Panc1 (cell line): ENCODE data around the gene MAOB. TPM values are rescaled to one million over a fixed set of nuclear protein-coding genes. Genes with fewer than 3 reads are reported as not detected.

ENCODE experiments used
- ATAC-seq: fragments of 200-7000 bp; cut with Tn5 transposase; 2 replicates; pipeline ENCODE4 v1.9.1; 2020; ENCODE audit warnings: mild to moderate bottlenecking, moderate library complexity
- BruUV-seq: library from RNA; stranded (reverse); fragments of 400-500 nt; replicated peaks from 2 replicates; lab custom pipeline; 2021; lab: Mats Ljungman, UMichigan
- CTCF ChIA-PET: fragments of 300-600 bp; sonication (Branson Sonifier 250); formaldehyde crosslinking; loops from one replicate; lab custom pipeline; 2022; ENCODE audit warnings: antibody characterized with exemption; lab: Charles Lee
- POLR2A ChIA-PET: fragments of 300-600 bp; sonication (Branson Sonifier 250); formaldehyde crosslinking; loops from one replicate; lab custom pipeline; 2022; ENCODE audit warnings: antibody characterized with exemption; lab: Charles Lee
- DNase-seq: peaks from one replicate; pipeline ENCODE4 v3.0.0-alpha.2; 2010; ENCODE audit warnings: low read depth, low spot score
- H3K27ac ChIP-seq: 2 replicates; pipeline ENCODE4 v1.5.1; 2011; ENCODE audit warnings: mild to moderate bottlenecking, low read length, inconsistent platforms
- H3K27me3 ChIP-seq: fragments of 200-500 bp; sonication (Bioruptor generic); 2 replicates; pipeline ENCODE4 v1.6.0; 2014; ENCODE audit warnings: low read length, inconsistent platforms; ENCODE audit not compliant: control insufficient read depth, insufficient read depth
- H3K36me3 ChIP-seq: fragments of 200-500 bp; sonication (Bioruptor generic); 2 replicates; pipeline ENCODE4 v1.5.1; 2014; ENCODE audit warnings: inconsistent platforms, mild to moderate bottlenecking, low read length, moderate library complexity; ENCODE audit not compliant: control insufficient read depth, insufficient read depth
- H3K4me1 ChIP-seq: 2 replicates; pipeline ENCODE4 v1.5.1; 2011; ENCODE audit warnings: inconsistent platforms, mild to moderate bottlenecking, low read length, moderate library complexity; ENCODE audit not compliant: control insufficient read depth, insufficient read depth
- H3K4me3 ChIP-seq, 2 experiments: 2 replicates each; pipeline ENCODE4 v1.5.1; 2011 to 2012; ENCODE audit warnings: low read depth in 2 of 2, low read length in 2 of 2, mild to moderate bottlenecking in 2 of 2, inconsistent platforms in 1 of 2, moderate library complexity in 1 of 2
- H3K9me3 ChIP-seq: fragments of 200-500 bp; sonication (Bioruptor generic); 2 replicates; pipeline ENCODE4 v1.5.1; 2014; ENCODE audit warnings: low read depth, mild to moderate bottlenecking, inconsistent platforms, low read length, moderate library complexity; ENCODE audit not compliant: control insufficient read depth, insufficient read depth
- POLR2AphosphoS5 ChIP-seq: IDR thresholded peaks from 2 replicates; pipeline ENCODE4 v1.6.1; 2012; ENCODE audit warnings: mild to moderate bottlenecking, low read depth, low read length, moderate library complexity
- SIN3A ChIP-seq: IDR thresholded peaks from 2 replicates; pipeline ENCODE4 v1.6.1; 2012; ENCODE audit warnings: low read depth, mild to moderate bottlenecking, low read length, moderate library complexity, borderline replicate concordance; ENCODE audit not compliant: insufficient read depth
- TCF7L2 ChIP-seq: IDR thresholded peaks from 2 replicates; pipeline ENCODE4 v1.6.1; 2011; ENCODE audit warnings: mild to moderate bottlenecking, low read depth, low read length, inconsistent platforms
- in situ Hi-C: cut with HindIII; loops from 2 replicates; pipeline ENCODE4 v1.10.0; 2016; ENCODE audit warnings: low sequenced_read_pairs, low pct_unique_long_range_greater_than_20kb
- intact Hi-C: fragments of 100-400 bp; cut with micrococcal nuclease; formaldehyde crosslinking; loops from one replicate; pipeline ENCODE4 v1.10.0; 2022; ENCODE audit not compliant: unreplicated experiment
- total RNA-seq: library from RNA; stranded (reverse); gene quantifications from one replicate; pipeline ENCODE4 v1.2.1, GENCODE V29; 2021; ENCODE audit not compliant: unreplicated experiment
- TF ChIP-seq, protein P1 (sequence below), 2 experiments: IDR thresholded peaks; 2 replicates each; pipeline ENCODE4 v1.6.1; 2011 to 2012; ENCODE audit warnings: low read depth in 2 of 2, control low read depth in 1 of 2, low read length in 1 of 2, mild to moderate bottlenecking in 1 of 2, moderate library complexity in 1 of 2; ENCODE audit not compliant: insufficient read depth in 1 of 2
- TF ChIP-seq, protein P2 (sequence below): fragments of 450-650 bp; IDR thresholded peaks from 2 replicates; pipeline ENCODE4 v1.5.1; 2017; ENCODE audit warnings: mild to moderate bottlenecking

Gene MAOB
- total RNA-seq, 1 experiment from 2014 or later = not detected

DNA sequence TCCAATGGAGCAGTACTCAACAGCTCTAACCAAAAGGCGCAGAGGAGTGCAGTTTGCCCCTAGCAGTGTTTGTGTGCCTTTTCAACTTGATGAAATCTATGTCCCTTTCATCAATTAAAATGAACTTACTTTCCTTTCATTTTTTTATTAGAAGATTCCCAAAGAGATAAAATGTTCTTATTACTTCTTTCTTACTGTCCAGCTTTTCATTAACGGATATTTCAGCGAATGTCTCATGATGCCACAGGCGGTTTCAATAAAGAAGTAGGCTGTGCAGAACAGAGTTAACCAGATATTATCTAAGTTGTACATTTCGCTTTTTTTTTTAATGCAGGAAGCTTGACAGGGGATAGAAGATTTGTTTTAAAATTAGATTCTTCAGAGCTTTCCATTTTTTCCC is 3.4 kb upstream of the MAOB start:
- TF ChIP-seq, protein P1, sequence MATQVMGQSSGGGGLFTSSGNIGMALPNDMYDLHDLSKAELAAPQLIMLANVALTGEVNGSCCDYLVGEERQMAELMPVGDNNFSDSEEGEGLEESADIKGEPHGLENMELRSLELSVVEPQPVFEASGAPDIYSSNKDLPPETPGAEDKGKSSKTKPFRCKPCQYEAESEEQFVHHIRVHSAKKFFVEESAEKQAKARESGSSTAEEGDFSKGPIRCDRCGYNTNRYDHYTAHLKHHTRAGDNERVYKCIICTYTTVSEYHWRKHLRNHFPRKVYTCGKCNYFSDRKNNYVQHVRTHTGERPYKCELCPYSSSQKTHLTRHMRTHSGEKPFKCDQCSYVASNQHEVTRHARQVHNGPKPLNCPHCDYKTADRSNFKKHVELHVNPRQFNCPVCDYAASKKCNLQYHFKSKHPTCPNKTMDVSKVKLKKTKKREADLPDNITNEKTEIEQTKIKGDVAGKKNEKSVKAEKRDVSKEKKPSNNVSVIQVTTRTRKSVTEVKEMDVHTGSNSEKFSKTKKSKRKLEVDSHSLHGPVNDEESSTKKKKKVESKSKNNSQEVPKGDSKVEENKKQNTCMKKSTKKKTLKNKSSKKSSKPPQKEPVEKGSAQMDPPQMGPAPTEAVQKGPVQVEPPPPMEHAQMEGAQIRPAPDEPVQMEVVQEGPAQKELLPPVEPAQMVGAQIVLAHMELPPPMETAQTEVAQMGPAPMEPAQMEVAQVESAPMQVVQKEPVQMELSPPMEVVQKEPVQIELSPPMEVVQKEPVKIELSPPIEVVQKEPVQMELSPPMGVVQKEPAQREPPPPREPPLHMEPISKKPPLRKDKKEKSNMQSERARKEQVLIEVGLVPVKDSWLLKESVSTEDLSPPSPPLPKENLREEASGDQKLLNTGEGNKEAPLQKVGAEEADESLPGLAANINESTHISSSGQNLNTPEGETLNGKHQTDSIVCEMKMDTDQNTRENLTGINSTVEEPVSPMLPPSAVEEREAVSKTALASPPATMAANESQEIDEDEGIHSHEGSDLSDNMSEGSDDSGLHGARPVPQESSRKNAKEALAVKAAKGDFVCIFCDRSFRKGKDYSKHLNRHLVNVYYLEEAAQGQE (IDR thresholded peaks at IDR 0.05; ENCODE audit: insufficient read depth in 1 of 2, low read depth in 2 of 2, low read length in 1 of 2) = no peak
- TF ChIP-seq, protein P2, sequence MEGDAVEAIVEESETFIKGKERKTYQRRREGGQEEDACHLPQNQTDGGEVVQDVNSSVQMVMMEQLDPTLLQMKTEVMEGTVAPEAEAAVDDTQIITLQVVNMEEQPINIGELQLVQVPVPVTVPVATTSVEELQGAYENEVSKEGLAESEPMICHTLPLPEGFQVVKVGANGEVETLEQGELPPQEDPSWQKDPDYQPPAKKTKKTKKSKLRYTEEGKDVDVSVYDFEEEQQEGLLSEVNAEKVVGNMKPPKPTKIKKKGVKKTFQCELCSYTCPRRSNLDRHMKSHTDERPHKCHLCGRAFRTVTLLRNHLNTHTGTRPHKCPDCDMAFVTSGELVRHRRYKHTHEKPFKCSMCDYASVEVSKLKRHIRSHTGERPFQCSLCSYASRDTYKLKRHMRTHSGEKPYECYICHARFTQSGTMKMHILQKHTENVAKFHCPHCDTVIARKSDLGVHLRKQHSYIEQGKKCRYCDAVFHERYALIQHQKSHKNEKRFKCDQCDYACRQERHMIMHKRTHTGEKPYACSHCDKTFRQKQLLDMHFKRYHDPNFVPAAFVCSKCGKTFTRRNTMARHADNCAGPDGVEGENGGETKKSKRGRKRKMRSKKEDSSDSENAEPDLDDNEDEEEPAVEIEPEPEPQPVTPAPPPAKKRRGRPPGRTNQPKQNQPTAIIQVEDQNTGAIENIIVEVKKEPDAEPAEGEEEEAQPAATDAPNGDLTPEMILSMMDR = no peak
- TF ChIP-seq TCF7L2 (no peak), SIN3A (no peak), POLR2AphosphoS5 (no peak)
- in situ Hi-C loops (no loop called here), intact Hi-C loops (no loop called here)
- ChIA-PET POLR2A (no interaction called here), CTCF (interaction anchor here (0.6 kb wide), 1 partner anchor 51 kb away, joined by 3 read pairs; no protein-coding TSS in a partner anchor)
- Histone ChIP-seq H3K36me3 (no peaks in the 10 kb centered on the region), H3K27ac (no peak overlapping the region), H3K27me3 (no peaks in the 10 kb centered on the region), H3K4me1 (no peaks in the 10 kb centered on the region), H3K9me3 (peaks cover 3% of the 10 kb centered on the region; the same call in 1 of the 2 replicates), H3K4me3 (no peak overlapping the region)
- DNase-seq = no peak
- BruUV-seq = no TSS peak
- no peak for ATAC-seq

GRCh38 chrX:43881410-43882293 is 598 bp downstream of the MAOB start:
- POLR2A ChIA-PET = no interaction called here
- intact Hi-C loops = no loop called here
- no TSS peak for BruUV-seq
- TF ChIP-seq POLR2AphosphoS5 (no peak), TCF7L2 (no peak), SIN3A (no peak)
- TF ChIP-seq, protein P1 (IDR thresholded peaks at IDR 0.05; ENCODE audit: insufficient read depth in 1 of 2, low read depth in 2 of 2, low read length in 1 of 2) = no peak
- TF ChIP-seq, protein P2 = no peak
- Histone ChIP-seq H3K9me3 (no peaks in the 10 kb centered on the region), H3K4me3 (no peak overlapping the region), H3K27ac (no peak overlapping the region), H3K4me1 (no peaks in the 10 kb centered on the region), H3K36me3 (no peaks in the 10 kb centered on the region), H3K27me3 (no peaks in the 10 kb centered on the region; the same call in 1 of the 2 replicates)
- DNase-seq (no peak), ATAC-seq (no peak)
- in situ Hi-C loops = no loop called here
- CTCF ChIA-PET = no interaction called here
